ENCODE data around the gene KY.

DNA sequence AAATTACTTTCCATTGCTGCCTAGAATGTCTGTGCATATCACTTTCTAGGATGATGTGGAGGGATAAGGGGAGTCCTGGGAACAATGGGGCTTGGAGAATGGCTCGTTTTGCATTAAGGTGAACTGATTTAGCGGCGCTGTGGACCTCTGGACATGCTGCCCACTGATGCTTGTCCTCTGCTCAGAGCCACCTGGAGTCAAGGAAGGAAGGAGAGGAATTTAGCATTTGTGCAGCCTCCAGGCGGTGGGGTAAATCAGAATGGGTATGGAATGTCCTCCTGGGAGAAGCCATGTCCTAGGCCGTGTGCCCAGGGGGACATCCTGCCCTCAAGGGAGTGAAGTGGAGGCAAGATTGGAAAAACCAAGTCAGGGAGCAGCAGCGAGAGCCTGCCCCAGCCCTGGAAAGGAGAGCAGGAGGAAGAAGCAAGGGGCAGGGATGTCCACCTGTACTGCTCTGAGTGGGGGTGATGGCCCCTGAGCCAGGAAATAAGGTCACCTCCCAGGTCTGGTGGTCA, 37.8 kb downstream of the KY start:
- TF ChIP-seq SP140L (CRISPR knock-in tag; IDR thresholded peaks at IDR 0.05; ENCODE audit: borderline replicate concordance): no peak
- TF ChIP-seq, protein P1, sequence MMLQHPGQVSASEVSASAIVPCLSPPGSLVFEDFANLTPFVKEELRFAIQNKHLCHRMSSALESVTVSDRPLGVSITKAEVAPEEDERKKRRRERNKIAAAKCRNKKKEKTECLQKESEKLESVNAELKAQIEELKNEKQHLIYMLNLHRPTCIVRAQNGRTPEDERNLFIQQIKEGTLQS (CRISPR knock-in tag; IDR thresholded peaks at IDR 0.05): no peak
